ENCODE data around the gene LMNTD2. TPM values are rescaled to one million over a fixed set of nuclear protein-coding genes. Genes with fewer than 3 reads are reported as not detected.

Gene LMNTD2
- total and polyA plus RNA-seq, 2 of the 13 experiments (the other 11 are each of a cell fraction or from before 2014, with no cell fraction given): 1.1 to 3.1 TPM

GRCh38 chr11:560305-561147, at the start of gene LMNTD2, which contains the start of gene RASSF7 (continued):
- TF ChIP-seq HMGXB4 (CRISPR knock-in tag; IDR thresholded peaks at IDR 0.05; ENCODE audit: borderline replicate concordance in 1 of 2, low read depth in 1 of 2): peak in 1 of 2 experiments; percentile 34; a peak in 1 of 4 replicates
- TF ChIP-seq ZNF276 (CRISPR knock-in tag; IDR thresholded peaks at IDR 0.05; ENCODE audit: low read depth): 0 out of 2 replicates have a peak, but pooled peaks have one; percentile 21
- peak; percentile 75; the same call in 1 of the 2 replicates for TF ChIP-seq ZNF75D (CRISPR knock-in tag; IDR thresholded peaks at IDR 0.05; ENCODE audit: borderline replicate concordance)
- TF ChIP-seq GMEB1 (CRISPR knock-in tag; IDR thresholded peaks at IDR 0.05; ENCODE audit: borderline replicate concordance): peak; percentile 59; the same call in 1 of the 2 replicates
- no peak for TF ChIP-seq AKNA (CRISPR knock-in tag; IDR thresholded peaks at IDR 0.05; ENCODE audit: borderline replicate concordance)
- 0 out of 2 replicates have a peak, but pooled peaks have one; percentile 24 for TF ChIP-seq RFX5 (IDR thresholded peaks at IDR 0.05; ENCODE audit: low read depth, low read length)
- peak; percentile 16; the same call in 1 of the 2 replicates for TF ChIP-seq SRY (CRISPR knock-in tag; IDR thresholded peaks at IDR 0.05)
- no peak for TF ChIP-seq NFIC (IDR thresholded peaks at IDR 0.05; ENCODE audit: low read length)
- peak; percentile 65 for TF ChIP-seq HNRNPL (IDR thresholded peaks at IDR 0.05; ENCODE audit: low read depth, low read length)
- peak; percentile 55; the same call in 1 of the 2 replicates for TF ChIP-seq THRA (CRISPR knock-in tag; IDR thresholded peaks at IDR 0.05; ENCODE audit: borderline replicate concordance)
- 0 out of 2 replicates have a peak, but pooled peaks have one; percentile 12 for TF ChIP-seq FOSL2 (CRISPR knock-in tag; IDR thresholded peaks at IDR 0.05)
- TF ChIP-seq POGK (CRISPR knock-in tag; conservative IDR thresholded peaks at IDR 0.05): 0 out of 2 replicates have a peak, but pooled peaks have one; percentile 36

All from HepG2 (cell line).